HFF-Myc (cell line): ENCODE measurements around the gene RHOXF2.
"Not testable (repeated sequence)": the region's sequence is repeated elsewhere in the genome, so short reads cannot be mapped to it uniquely, and the experiment has no call there.

Source experiments
- DNase-seq: peaks from one replicate; pipeline ENCODE4 v3.0.0-alpha.2; 2011; ENCODE audit warnings: low read depth; ENCODE audit errors: extremely low read depth
- H3K4me3 ChIP-seq: replicated peaks from 2 replicates; pipeline ENCODE4 v1.5.1; 2011; ENCODE audit warnings: low read depth, mild to moderate bottlenecking, control low read depth, low read length
- CTCF ChIP-seq: IDR thresholded peaks from 2 replicates; pipeline ENCODE4 v1.5.1; 2012; ENCODE audit warnings: mild to moderate bottlenecking, low read depth, low read length, control low read depth; ENCODE audit errors: missing control alignments

Gene RHOXF2

GRCh38 chrX:120147537-120147936 lies 10.9 kb upstream of the RHOXF2 start:
- no peak overlapping the region for H3K4me3 ChIP-seq
- DNase-seq = no peak
- no peak for TF ChIP-seq CTCF

- H3K4me3 ChIP-seq, DNase-seq: not testable (repeated sequence)
Measured at GRCh38 chrX:120150109-120150744, 8.2 kb upstream of the RHOXF2 start.

GRCh38 chrX:120159086-120159485 lies 673 bp downstream of the RHOXF2 start:
- DNase-seq, H3K4me3 ChIP-seq: not testable (repeated sequence)

GRCh38 chrX:120193254-120193653 lies 34.8 kb downstream of the RHOXF2 start:
- DNase-seq, H3K4me3 ChIP-seq: not testable (repeated sequence)

- DNase-seq = not testable (repeated sequence)
Measured at GRCh38 chrX:120193720-120194119, 35.3 kb downstream of the RHOXF2 start.

GRCh38 chrX:120195786-120196185 lies 37.4 kb downstream of the RHOXF2 start:
- not testable (repeated sequence) for DNase-seq, H3K4me3 ChIP-seq

More at GRCh38 chrX:120193720-120194119, 35.3 kb downstream of the RHOXF2 start:
- H3K4me3 ChIP-seq = not testable (repeated sequence)

GRCh38 chrX:120196626-120197283 lies 38.3 kb downstream of the RHOXF2 start:
- H3K4me3 ChIP-seq, DNase-seq: not testable (repeated sequence)

GRCh38 chrX:120200851-120201250 lies 42.4 kb downstream of the RHOXF2 start:
- no peak for DNase-seq
- TF ChIP-seq CTCF = no peak
- no peak overlapping the region for H3K4me3 ChIP-seq

GRCh38 chrX:120205816-120206753 lies 47.7 kb downstream of the RHOXF2 start:
- H3K4me3 ChIP-seq = no peak overlapping the region
- no peak for TF ChIP-seq CTCF
- DNase-seq = no peak
